GM23338 (cell line): ENCODE data around the gene RPL22. TPM values are rescaled to one million over a fixed set of nuclear protein-coding genes. Genes with fewer than 3 reads are reported as not detected.

Experiments
- ATAC-seq: fragments of 200-7000 bp; cut with Tn5 transposase; 3 replicates; pipeline ENCODE4 v1.9.1; 2020
- DNase-seq: peaks from one replicate; pipeline ENCODE4 v3.0.0-alpha.2; 2015; ENCODE audit warnings: low spot score
- H2AFZ ChIP-seq: fragments of 200-600 bp; sonication (generic); 2 replicates; pipeline ENCODE4 v1.8.0; 2016; ENCODE audit warnings: antibody characterized with exemption, mild to moderate bottlenecking, moderate library complexity
- H3F3A ChIP-seq: fragments of 200-600 bp; sonication (generic); replicated peaks from 2 replicates; pipeline ENCODE4 v1.8.0; 2017; ENCODE audit warnings: antibody characterized with exemption, mixed run types, low read depth
- H3K27ac ChIP-seq: fragments of 200-600 bp; sonication (generic); 2 replicates; pipeline ENCODE4 v1.6.1; 2016; ENCODE audit warnings: low read depth
- H3K27me3 ChIP-seq: fragments of 200-600 bp; sonication (generic); 2 replicates; pipeline ENCODE4 v1.8.0; 2016; ENCODE audit warnings: mild to moderate bottlenecking, mixed run types, moderate library complexity; ENCODE audit not compliant: insufficient read depth
- H3K36me3 ChIP-seq: fragments of 200-600 bp; sonication (generic); 2 replicates; pipeline ENCODE4 v1.8.0; 2016; ENCODE audit warnings: mild to moderate bottlenecking; ENCODE audit not compliant: insufficient read depth
- H3K4me1 ChIP-seq: fragments of 200-600 bp; sonication (generic); 2 replicates; pipeline ENCODE4 v1.8.0; 2016; ENCODE audit warnings: mild to moderate bottlenecking, moderate library complexity; ENCODE audit not compliant: insufficient read depth
- H3K4me2 ChIP-seq: fragments of 200-600 bp; sonication (generic); 2 replicates; pipeline ENCODE4 v1.7.1; 2017; ENCODE audit warnings: mixed run types
- H3K4me3 ChIP-seq: fragments of 200-600 bp; sonication (generic); 2 replicates; pipeline ENCODE4 v1.6.1; 2016; ENCODE audit warnings: mixed run types
- H3K79me2 ChIP-seq: fragments of 200-600 bp; sonication (generic); replicated peaks from 2 replicates; pipeline ENCODE4 v1.8.0; 2017; ENCODE audit warnings: mild to moderate bottlenecking; ENCODE audit not compliant: insufficient read depth
- H3K9me2 ChIP-seq: fragments of 200-600 bp; sonication (generic); 2 replicates; pipeline ENCODE4 v1.8.0; 2017; ENCODE audit not compliant: insufficient read depth
- H4K20me1 ChIP-seq: fragments of 200-600 bp; sonication (generic); replicated peaks from 2 replicates; pipeline ENCODE4 v1.8.0; 2017; ENCODE audit warnings: mild to moderate bottlenecking; ENCODE audit not compliant: insufficient read depth
- H3K27ac Mint-ChIP-seq: 2 replicates; pipeline ENCODE4 v1.8.0; 2020; ENCODE audit warnings: inconsistent platforms, mild to moderate bottlenecking, moderate library complexity, mixed read lengths
- H3K27me3 Mint-ChIP-seq: 3 replicates; pipeline ENCODE4 v1.8.0; 2022; ENCODE audit warnings: low read depth, mild to moderate bottlenecking, moderate library complexity, mixed read lengths, inconsistent platforms; ENCODE audit not compliant: insufficient read depth, poor library complexity
- H3K36me3 Mint-ChIP-seq: 3 replicates; pipeline ENCODE4 v1.8.0; 2021; ENCODE audit warnings: low read depth, mild to moderate bottlenecking, inconsistent platforms, moderate library complexity, mixed read lengths
- H3K4me1 Mint-ChIP-seq: 3 replicates; pipeline ENCODE4 v1.8.0; 2020; ENCODE audit warnings: mild to moderate bottlenecking, inconsistent platforms, mixed read lengths
- H3K4me3 Mint-ChIP-seq: 3 replicates; pipeline ENCODE4 v1.8.0; 2021; ENCODE audit warnings: moderate library complexity, mild to moderate bottlenecking, inconsistent platforms, mixed read lengths
- H3K9me3 Mint-ChIP-seq: 3 replicates; pipeline ENCODE4 v1.8.0; 2020; ENCODE audit warnings: moderate library complexity, mild to moderate bottlenecking, inconsistent platforms, mixed read lengths
- CREB1 ChIP-seq: fragments of 250-450 bp; sonication (Bioruptor Pico); IDR thresholded peaks from 2 replicates; pipeline ENCODE4 v1.5.0; 2020; ENCODE audit warnings: low read depth, mild to moderate bottlenecking, moderate library complexity
- CTCF ChIP-seq, 2 experiments: fragments of 200-600 bp in 1 of 2; sonication (generic) in 1 of 2; conservative IDR thresholded peaks; 2 replicates each; pipeline versions ENCODE4 v1.5.1 to v1.6.1; 2016 to 2017; ENCODE audit warnings: antibody characterized with exemption in 2 of 2, low read depth in 2 of 2, mild to moderate bottlenecking in 2 of 2, moderate library complexity in 1 of 2
- ETS1 ChIP-seq: IDR thresholded peaks from 2 replicates; pipeline ENCODE4 v1.6.1; 2016; ENCODE audit warnings: antibody characterized with exemption
- EZH2 ChIP-seq: fragments of 200-600 bp; sonication (generic); IDR thresholded peaks from one replicate; pipeline ENCODE4 v1.8.0; 2017; ENCODE audit warnings: antibody characterized with exemption, mild to moderate bottlenecking, low read depth; ENCODE audit not compliant: unreplicated experiment
- EZH2phosphoT487 ChIP-seq: fragments of 200-600 bp; sonication (generic); IDR thresholded peaks from one replicate; pipeline ENCODE4 v1.8.1; 2018; ENCODE audit warnings: antibody characterized with exemption; ENCODE audit not compliant: unreplicated experiment
- NANOG ChIP-seq: IDR thresholded peaks from 2 replicates; pipeline ENCODE4 v1.6.1; 2016; ENCODE audit warnings: antibody characterized with exemption, borderline replicate concordance
- POLR2AphosphoS5 ChIP-seq: IDR thresholded peaks from 2 replicates; pipeline ENCODE4 v1.6.1; 2016; ENCODE audit warnings: antibody characterized with exemption, low read depth
- REST ChIP-seq: IDR thresholded peaks from one replicate; pipeline ENCODE4 v1.6.1; 2018; ENCODE audit warnings: antibody characterized with exemption; ENCODE audit not compliant: unreplicated experiment
- STAT1 ChIP-seq: IDR thresholded peaks from one replicate; pipeline ENCODE4 v1.6.1; 2016; ENCODE audit warnings: antibody characterized with exemption; ENCODE audit not compliant: unreplicated experiment
- ZNF114 ChIP-seq: fragments of 250-450 bp; sonication (Bioruptor Pico); IDR thresholded peaks from 2 replicates; pipeline ENCODE4 v1.5.0; 2020; ENCODE audit warnings: mild to moderate bottlenecking, moderate library complexity
- ZNF331 ChIP-seq: fragments of 250-450 bp; sonication (Bioruptor Pico); IDR thresholded peaks from 2 replicates; pipeline ENCODE4 v1.5.0; 2020; ENCODE audit warnings: low read depth, mild to moderate bottlenecking, moderate library complexity
- polyA plus RNA-seq: library from polyadenylated mRNA; unstranded; fragments of >200 nt; fragmentation: Nextera tagmentation; extraction: Ambion mirVana; gene quantifications from 2 replicates; pipeline ENCODE4 v1.2.1, GENCODE V29; 2016
- total RNA-seq: library from RNA; depleted of rRNA; stranded (reverse); fragments of >200 nt; shearing (Covaris generic); gene quantifications from 2 replicates; pipeline ENCODE4 v1.2.3, GENCODE V29; 2014

The RPL22 gene
- total and polyA plus RNA-seq, 2 experiments from 2014 or later: 145 to 818 TPM

GRCh38 chr1:6167391-6168303, 31.7 kb downstream of the RPL22 start (continued):
- TF ChIP-seq CTCF (conservative IDR thresholded peaks at IDR 0.05; ENCODE audit: low read depth in 2 of 2) (no peak), EZH2phosphoT487 (no peak), ETS1 (no peak), POLR2AphosphoS5 (no peak), NANOG (no peak), CREB1 (CRISPR knock-in tag) (no peak)

GRCh38 chr1:6166655-6167390, 32.6 kb downstream of the RPL22 start:
- Mint-ChIP-seq H3K27me3 (peaks cover 10% of the 10 kb centered on the region), H3K4me1 (peaks cover 12% of the 10 kb centered on the region), H3K36me3 (no peaks in the 10 kb centered on the region), H3K9me3 (no peaks in the 10 kb centered on the region), H3K4me3 (no peak overlapping the region), H3K27ac (no peak overlapping the region)
- ATAC-seq (no peak), DNase-seq (no peak)
- Histone ChIP-seq H3K9me2 (no peaks in the 10 kb centered on the region), H2AFZ (no peak overlapping the region), H3K27ac (no peak overlapping the region), H3K36me3 (no peaks in the 10 kb centered on the region), H3K79me2 (no peaks in the 10 kb centered on the region), H3K4me3 (no peak overlapping the region), H4K20me1 (no peaks in the 10 kb centered on the region), H3F3A (0 out of 2 replicates have a peak, but pooled peaks cover 2% of the 10 kb centered on the region), H3K27me3 (no peaks in the 10 kb centered on the region), H3K4me1 (no peaks in the 10 kb centered on the region), H3K4me2 (no peak overlapping the region)
- no peak for TF ChIP-seq ZNF114 (CRISPR knock-in tag)
- TF ChIP-seq CREB1 (CRISPR knock-in tag): no peak
- TF ChIP-seq ETS1: no peak
- no peak for TF ChIP-seq REST
- TF ChIP-seq EZH2phosphoT487: no peak
- no peak for TF ChIP-seq EZH2
- TF ChIP-seq NANOG: no peak
- TF ChIP-seq POLR2AphosphoS5: no peak
- TF ChIP-seq ZNF331 (CRISPR knock-in tag): no peak
- TF ChIP-seq STAT1: no peak
